Neural cell (in vitro differentiated cells): ENCODE data around the gene NCKAP5. TPM values are rescaled to one million over a fixed set of nuclear protein-coding genes. Genes with fewer than 3 reads are reported as not detected.

Experiments used
- H2AFZ ChIP-seq: fragments of 200-600, 300-800 bp; sonication (generic), shearing (Covaris generic); 2 replicates; pipeline ENCODE4 v1.6.0; 2014; ENCODE audit warnings: low read depth, mild to moderate bottlenecking, antibody characterized with exemption, low read length, moderate library complexity
- H3F3A ChIP-seq: fragments of 200-600 bp; shearing (Covaris generic); 2 replicates; pipeline ENCODE4 v1.6.1; 2016; ENCODE audit warnings: mild to moderate bottlenecking, moderate library complexity, mixed read lengths, antibody characterized with exemption, low read length; ENCODE audit not compliant: insufficient read depth, poor library complexity, severe bottlenecking
- H3K27ac ChIP-seq: fragments of 200-600, 300-800 bp; sonication (generic), shearing (Covaris generic); 2 replicates; pipeline ENCODE4 v1.5.1; 2014; ENCODE audit warnings: mild to moderate bottlenecking, low read length, moderate library complexity
- H3K27me3 ChIP-seq: fragments of 300-800, 200-600 bp; sonication (generic), shearing (Covaris generic); 2 replicates; pipeline ENCODE4 v1.6.0; 2014; ENCODE audit warnings: mild to moderate bottlenecking, low read depth, low read length, moderate library complexity; ENCODE audit not compliant: insufficient read depth
- H3K36me3 ChIP-seq: fragments of 300-800, 200-600 bp; sonication (generic), shearing (Covaris generic); 2 replicates; pipeline ENCODE4 v1.5.1; 2014; ENCODE audit warnings: mild to moderate bottlenecking, antibody characterized with exemption, low read length, moderate library complexity; ENCODE audit not compliant: insufficient read depth
- H3K4me2 ChIP-seq: fragments of 300-800, 200-600 bp; sonication (generic), shearing (Covaris generic); 2 replicates; pipeline ENCODE4 v1.6.0; 2014; ENCODE audit warnings: mild to moderate bottlenecking, low read length
- H3K4me3 ChIP-seq: fragments of 300-800, 200-600 bp; sonication (generic), shearing (Covaris generic); 2 replicates; pipeline ENCODE4 v1.5.1; 2014; ENCODE audit warnings: mild to moderate bottlenecking, low read length, moderate library complexity
- H3K79me2 ChIP-seq: fragments of 200-600 bp; shearing (Covaris generic); replicated peaks from 2 replicates; pipeline ENCODE4 v1.6.0; 2014; ENCODE audit warnings: mild to moderate bottlenecking, low read length, moderate library complexity; ENCODE audit not compliant: insufficient read depth
- H3K9ac ChIP-seq: fragments of 300-800, 200-600 bp; sonication (generic), shearing (Covaris generic); 2 replicates; pipeline ENCODE4 v1.6.1; 2016; ENCODE audit warnings: mild to moderate bottlenecking, low read length, mixed read lengths
- H3K9me2 ChIP-seq: fragments of 200-600 bp; shearing (Covaris generic); 2 replicates; pipeline ENCODE4 v1.6.1; 2016; ENCODE audit warnings: mild to moderate bottlenecking, low read length, mixed read lengths; ENCODE audit not compliant: insufficient read depth
- H3K9me3 ChIP-seq: fragments of 200-600, 300-800 bp; sonication (generic), shearing (Covaris generic); 2 replicates; pipeline ENCODE4 v1.6.1; 2016; ENCODE audit warnings: mild to moderate bottlenecking, mixed run types, low read length, moderate library complexity, mixed read lengths
- H4K20me1 ChIP-seq: fragments of 200-600 bp; shearing (Covaris generic); 2 replicates; pipeline ENCODE4 v1.6.1; 2016; ENCODE audit warnings: mild to moderate bottlenecking, mixed run types; ENCODE audit not compliant: insufficient read depth
- CTCF ChIP-seq: fragments of 450-650 bp; IDR thresholded peaks from 2 replicates; pipeline ENCODE4 v1.5.1; 2014; ENCODE audit warnings: antibody characterized with exemption, mild to moderate bottlenecking, moderate library complexity; ENCODE audit not compliant: poor library complexity, severe bottlenecking
- EP300 ChIP-seq: fragments of 450-650 bp; conservative IDR thresholded peaks from 2 replicates; pipeline ENCODE4 v1.6.1; 2014; ENCODE audit warnings: antibody characterized with exemption, mild to moderate bottlenecking, moderate library complexity; ENCODE audit not compliant: poor library complexity, severe bottlenecking
- EZH2 ChIP-seq: fragments of 200-600, 300-800 bp; shearing (Covaris generic), sonication (generic); IDR thresholded peaks from 2 replicates; pipeline ENCODE4 v1.6.1; 2014; ENCODE audit warnings: antibody characterized with exemption, low read length, borderline replicate concordance, mild to moderate bottlenecking; ENCODE audit not compliant: insufficient read depth, poor library complexity, severe bottlenecking
- MXI1 ChIP-seq: fragments of 450-650 bp; conservative IDR thresholded peaks from 2 replicates; pipeline ENCODE4 v1.6.1; 2014; ENCODE audit warnings: antibody characterized with exemption, mild to moderate bottlenecking; ENCODE audit not compliant: poor library complexity, severe bottlenecking
- POLR2AphosphoS5 ChIP-seq: IDR thresholded peaks from 2 replicates; pipeline ENCODE4 v1.6.1; 2012
- RAD21 ChIP-seq: fragments of 450-650 bp; conservative IDR thresholded peaks from 2 replicates; pipeline ENCODE4 v1.6.1; 2014; ENCODE audit warnings: antibody characterized with exemption, mild to moderate bottlenecking, moderate library complexity
- SMC3 ChIP-seq: fragments of 450-650 bp; conservative IDR thresholded peaks from 2 replicates; pipeline ENCODE4 v1.6.1; 2014; ENCODE audit warnings: antibody characterized with exemption, mild to moderate bottlenecking, moderate library complexity; ENCODE audit not compliant: poor library complexity
- TAF1 ChIP-seq: IDR thresholded peaks from 2 replicates; pipeline ENCODE4 v1.6.1; 2012; ENCODE audit warnings: low read depth
- polyA plus RNA-seq: library from polyadenylated mRNA; depleted of rRNA; stranded (reverse); fragments of >200 nt; gene quantifications from 2 replicates; pipeline ENCODE4 v1.2.3, GENCODE V29; 2014
- TF ChIP-seq, protein P1 (sequence below): IDR thresholded peaks from 2 replicates; pipeline ENCODE4 v1.6.1; 2012; ENCODE audit warnings: borderline replicate concordance

Gene NCKAP5
- polyA plus RNA-seq, 1 donor from 2014 or later, result 2.4 TPM

GRCh38 chr2:133390156-133390555, 178.1 kb downstream of the NCKAP5 start:
- no peak overlapping the region for H2AFZ ChIP-seq
- no peaks in the 10 kb centered on the region for H4K20me1 ChIP-seq
- H3K36me3 ChIP-seq, result no peaks in the 10 kb centered on the region
- H3F3A ChIP-seq, result no peaks in the 10 kb centered on the region
- H3K4me2 ChIP-seq, result no peak overlapping the region
- no peak overlapping the region for H3K4me3 ChIP-seq
- H3K79me2 ChIP-seq, result no peaks in the 10 kb centered on the region
- no peak for TF ChIP-seq POLR2AphosphoS5
- TF ChIP-seq MXI1, result no peak
- TF ChIP-seq CTCF, result no peak
- TF ChIP-seq EP300, result no peak
- TF ChIP-seq TAF1, result no peak
- no peak for TF ChIP-seq SMC3
- no peak for TF ChIP-seq EZH2
- TF ChIP-seq, protein P1, sequence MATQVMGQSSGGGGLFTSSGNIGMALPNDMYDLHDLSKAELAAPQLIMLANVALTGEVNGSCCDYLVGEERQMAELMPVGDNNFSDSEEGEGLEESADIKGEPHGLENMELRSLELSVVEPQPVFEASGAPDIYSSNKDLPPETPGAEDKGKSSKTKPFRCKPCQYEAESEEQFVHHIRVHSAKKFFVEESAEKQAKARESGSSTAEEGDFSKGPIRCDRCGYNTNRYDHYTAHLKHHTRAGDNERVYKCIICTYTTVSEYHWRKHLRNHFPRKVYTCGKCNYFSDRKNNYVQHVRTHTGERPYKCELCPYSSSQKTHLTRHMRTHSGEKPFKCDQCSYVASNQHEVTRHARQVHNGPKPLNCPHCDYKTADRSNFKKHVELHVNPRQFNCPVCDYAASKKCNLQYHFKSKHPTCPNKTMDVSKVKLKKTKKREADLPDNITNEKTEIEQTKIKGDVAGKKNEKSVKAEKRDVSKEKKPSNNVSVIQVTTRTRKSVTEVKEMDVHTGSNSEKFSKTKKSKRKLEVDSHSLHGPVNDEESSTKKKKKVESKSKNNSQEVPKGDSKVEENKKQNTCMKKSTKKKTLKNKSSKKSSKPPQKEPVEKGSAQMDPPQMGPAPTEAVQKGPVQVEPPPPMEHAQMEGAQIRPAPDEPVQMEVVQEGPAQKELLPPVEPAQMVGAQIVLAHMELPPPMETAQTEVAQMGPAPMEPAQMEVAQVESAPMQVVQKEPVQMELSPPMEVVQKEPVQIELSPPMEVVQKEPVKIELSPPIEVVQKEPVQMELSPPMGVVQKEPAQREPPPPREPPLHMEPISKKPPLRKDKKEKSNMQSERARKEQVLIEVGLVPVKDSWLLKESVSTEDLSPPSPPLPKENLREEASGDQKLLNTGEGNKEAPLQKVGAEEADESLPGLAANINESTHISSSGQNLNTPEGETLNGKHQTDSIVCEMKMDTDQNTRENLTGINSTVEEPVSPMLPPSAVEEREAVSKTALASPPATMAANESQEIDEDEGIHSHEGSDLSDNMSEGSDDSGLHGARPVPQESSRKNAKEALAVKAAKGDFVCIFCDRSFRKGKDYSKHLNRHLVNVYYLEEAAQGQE, result no peak
- no peak for TF ChIP-seq RAD21
- H3K9me3 ChIP-seq, result no peaks in the 10 kb centered on the region
- H3K27ac ChIP-seq, result no peak overlapping the region
- no peaks in the 10 kb centered on the region for H3K27me3 ChIP-seq
- no peaks in the 10 kb centered on the region for H3K9me2 ChIP-seq
- no peak overlapping the region for H3K9ac ChIP-seq

DNA sequence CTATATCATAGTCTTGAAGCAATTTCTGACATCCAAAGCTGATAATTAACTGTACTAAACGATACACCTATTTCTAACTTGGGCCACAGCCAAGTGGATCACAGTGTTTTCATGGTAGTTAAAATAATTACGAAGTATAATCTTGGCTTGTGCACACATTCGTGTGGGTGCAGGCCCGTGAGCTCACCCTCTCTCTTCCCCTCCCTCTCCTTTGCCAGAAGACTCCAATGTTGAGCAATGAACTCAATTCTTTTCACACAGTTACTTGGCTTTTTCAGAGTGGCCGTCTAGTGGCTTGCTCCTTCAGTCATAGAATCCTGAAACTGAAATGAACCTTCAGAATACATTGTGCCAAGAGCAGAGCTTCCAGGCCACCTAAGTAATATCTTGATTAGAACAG, 178.7 kb downstream of the NCKAP5 start:
- H3K27me3 ChIP-seq, result no peaks in the 10 kb centered on the region
- no peaks in the 10 kb centered on the region for H3K79me2 ChIP-seq
- no peak overlapping the region for H3K9ac ChIP-seq
- H3K27ac ChIP-seq, result no peak overlapping the region
- no peaks in the 10 kb centered on the region for H4K20me1 ChIP-seq
- H3F3A ChIP-seq, result no peaks in the 10 kb centered on the region
- no peak overlapping the region for H3K4me2 ChIP-seq
- H3K4me3 ChIP-seq, result no peak overlapping the region
- H3K36me3 ChIP-seq, result no peaks in the 10 kb centered on the region
- no peaks in the 10 kb centered on the region for H3K9me3 ChIP-seq
- H2AFZ ChIP-seq, result no peak overlapping the region
- no peaks in the 10 kb centered on the region for H3K9me2 ChIP-seq
- TF ChIP-seq RAD21 (no peak), CTCF (no peak), EP300 (no peak), SMC3 (no peak), MXI1 (no peak), TAF1 (no peak), EZH2 (no peak), POLR2AphosphoS5 (no peak)
- TF ChIP-seq, protein P1, result no peak
